Activated T-helper 17 cell treated with anti-CD3 and anti-CD28 coated beads, Interleukin-2, amount 50 U/mL, for 72 hours (primary cell): ENCODE measurements around the gene SMARCA4. TPM values are rescaled to one million over a fixed set of nuclear protein-coding genes. Genes with fewer than 3 reads are reported as not detected.
A peak's percentile ranks its signal among the peaks of the same experiment; 100 is the strongest.

Experiments used
- ATAC-seq: fragments of 150-1000 bp; cut with Tn5 transposase; replicated peaks from 2 replicates; pipeline ENCODE4 v1.10.0; 2021; ENCODE audit warnings: mild to moderate bottlenecking, moderate library complexity
- H3K27ac Mint-ChIP-seq: one replicate; pipeline ENCODE4 v1.8.0; 2022; ENCODE audit warnings: mixed read lengths
- H3K27me3 Mint-ChIP-seq: one replicate; pipeline ENCODE4 v1.8.0; 2022; ENCODE audit warnings: mixed read lengths
- H3K36me3 Mint-ChIP-seq: one replicate; pipeline ENCODE4 v1.8.0; 2022; ENCODE audit warnings: low read depth, mild to moderate bottlenecking, mixed read lengths
- H3K4me1 Mint-ChIP-seq: one replicate; pipeline ENCODE4 v1.8.0; 2022; ENCODE audit warnings: mixed read lengths
- H3K4me3 Mint-ChIP-seq: one replicate; pipeline ENCODE4 v1.8.0; 2022; ENCODE audit warnings: mild to moderate bottlenecking, mixed read lengths
- H3K9me3 Mint-ChIP-seq: one replicate; pipeline ENCODE4 v1.8.0; 2022; ENCODE audit warnings: mixed read lengths
- total RNA-seq, 2 donors: library from RNA; stranded (reverse); gene quantifications; one replicate each; pipeline ENCODE4 v1.2.3, GENCODE V29; 2022

SMARCA4 gene
- total RNA-seq, 2 donors from 2014 or later = 71.5 to 119 TPM

GRCh38 chr19:11020982-11021759 is 60.3 kb downstream of the SMARCA4 start:
- no peak overlapping the region for H3K4me3 Mint-ChIP-seq
- ATAC-seq = no peak

DNA sequence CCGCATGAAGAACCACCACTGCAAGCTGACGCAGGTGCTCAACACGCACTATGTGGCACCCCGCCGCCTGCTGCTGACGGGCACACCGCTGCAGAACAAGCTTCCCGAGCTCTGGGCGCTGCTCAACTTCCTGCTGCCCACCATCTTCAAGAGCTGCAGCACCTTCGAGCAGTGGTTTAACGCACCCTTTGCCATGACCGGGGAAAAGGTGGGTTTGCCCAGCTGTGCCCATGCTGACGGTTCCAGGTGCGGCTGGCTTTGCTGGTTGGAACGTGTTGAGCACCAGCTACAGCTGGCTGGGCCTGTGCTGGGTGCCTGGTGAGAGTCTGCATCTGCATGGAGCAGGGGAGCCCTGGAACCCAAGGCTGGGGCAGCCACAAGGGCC is 60.9 kb downstream of the SMARCA4 start:
- no peaks in the 10 kb centered on the region for H3K9me3 Mint-ChIP-seq
- H3K4me3 Mint-ChIP-seq = no peak overlapping the region
- ATAC-seq = no peak
- H3K4me1 Mint-ChIP-seq = no peaks in the 10 kb centered on the region
- H3K27me3 Mint-ChIP-seq = no peaks in the 10 kb centered on the region
- peaks cover 90% of the 10 kb centered on the region for H3K36me3 Mint-ChIP-seq
- H3K27ac Mint-ChIP-seq = no peak overlapping the region

More at GRCh38 chr19:11020982-11021759, 60.3 kb downstream of the SMARCA4 start:
- Mint-ChIP-seq H3K9me3 (no peaks in the 10 kb centered on the region), H3K27me3 (no peaks in the 10 kb centered on the region), H3K4me1 (no peaks in the 10 kb centered on the region), H3K27ac (no peak overlapping the region), H3K36me3 (peaks cover 90% of the 10 kb centered on the region)

DNA sequence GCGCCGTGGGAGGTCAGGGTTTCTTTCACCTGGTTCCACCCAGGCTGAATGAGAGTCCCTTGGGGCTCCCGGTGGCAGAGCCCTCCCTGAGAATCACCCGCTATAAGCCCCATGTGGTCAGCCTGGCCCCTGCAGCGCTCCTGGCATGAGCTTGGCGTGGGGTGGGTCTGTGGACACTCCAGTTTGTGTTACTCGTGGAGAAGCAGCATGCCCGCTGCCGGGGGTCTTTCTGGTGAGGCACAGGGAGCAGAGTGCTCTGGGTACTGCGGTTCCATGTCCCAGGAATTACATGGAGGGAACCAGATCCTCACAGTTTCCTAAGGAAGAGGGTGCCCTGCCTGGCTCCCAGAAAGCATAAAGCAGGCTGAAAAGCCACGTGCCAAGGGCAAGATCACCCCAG is 62.2 kb downstream of the SMARCA4 start:
- Mint-ChIP-seq H3K9me3 (no peaks in the 10 kb centered on the region), H3K4me3 (no peak overlapping the region), H3K4me1 (no peaks in the 10 kb centered on the region), H3K27me3 (no peaks in the 10 kb centered on the region), H3K27ac (no peak overlapping the region), H3K36me3 (peaks cover 90% of the 10 kb centered on the region)
- ATAC-seq = no peak

DNA sequence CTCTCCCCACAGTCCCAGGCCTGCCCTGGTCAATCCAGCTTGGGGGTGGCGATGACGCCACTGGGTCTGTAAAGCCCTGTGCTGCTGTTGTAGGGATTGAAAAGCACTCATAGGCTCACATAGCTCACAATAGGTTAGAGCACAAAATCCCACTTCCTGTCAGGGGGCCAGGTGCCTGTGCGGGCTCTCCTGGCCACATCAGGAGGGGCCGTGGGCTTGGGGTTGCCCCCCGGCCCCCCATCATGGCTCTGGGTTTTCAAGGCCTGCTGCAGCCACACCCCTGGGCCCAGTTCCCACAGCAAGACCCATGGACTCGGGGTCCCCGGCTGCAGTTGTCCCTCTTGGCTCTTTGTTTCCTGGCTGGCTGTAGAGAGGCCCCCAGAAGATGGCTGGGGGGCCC is 62.9 kb downstream of the SMARCA4 start:
- H3K4me3 Mint-ChIP-seq = no peak overlapping the region
- H3K9me3 Mint-ChIP-seq = no peaks in the 10 kb centered on the region
- no peak overlapping the region for H3K27ac Mint-ChIP-seq
- ATAC-seq = no peak
- H3K27me3 Mint-ChIP-seq = no peaks in the 10 kb centered on the region
- no peaks in the 10 kb centered on the region for H3K4me1 Mint-ChIP-seq
- H3K36me3 Mint-ChIP-seq = peaks cover 86% of the 10 kb centered on the region

DNA sequence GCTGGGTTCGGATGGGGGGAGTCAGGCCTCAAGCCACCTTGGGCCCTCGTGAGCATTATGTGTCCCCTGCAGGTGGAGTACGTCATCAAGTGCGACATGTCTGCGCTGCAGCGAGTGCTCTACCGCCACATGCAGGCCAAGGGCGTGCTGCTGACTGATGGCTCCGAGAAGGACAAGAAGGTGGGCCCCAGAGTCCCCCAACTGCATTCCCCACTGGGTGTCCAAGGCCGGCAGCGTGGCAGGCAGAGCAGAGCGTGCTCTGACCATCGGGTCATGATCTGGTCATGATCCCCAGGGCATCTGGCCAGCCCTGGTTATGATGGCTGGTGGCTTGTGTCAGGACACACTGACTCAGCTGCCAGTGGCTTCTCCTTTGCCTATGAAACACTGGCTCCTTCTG is 63.4 kb downstream of the SMARCA4 start:
- H3K27ac Mint-ChIP-seq = no peak overlapping the region
- ATAC-seq = no peak
- no peaks in the 10 kb centered on the region for H3K27me3 Mint-ChIP-seq
- H3K4me1 Mint-ChIP-seq = no peaks in the 10 kb centered on the region
- H3K4me3 Mint-ChIP-seq = no peak overlapping the region
- H3K36me3 Mint-ChIP-seq = peaks cover 82% of the 10 kb centered on the region
- no peaks in the 10 kb centered on the region for H3K9me3 Mint-ChIP-seq

DNA sequence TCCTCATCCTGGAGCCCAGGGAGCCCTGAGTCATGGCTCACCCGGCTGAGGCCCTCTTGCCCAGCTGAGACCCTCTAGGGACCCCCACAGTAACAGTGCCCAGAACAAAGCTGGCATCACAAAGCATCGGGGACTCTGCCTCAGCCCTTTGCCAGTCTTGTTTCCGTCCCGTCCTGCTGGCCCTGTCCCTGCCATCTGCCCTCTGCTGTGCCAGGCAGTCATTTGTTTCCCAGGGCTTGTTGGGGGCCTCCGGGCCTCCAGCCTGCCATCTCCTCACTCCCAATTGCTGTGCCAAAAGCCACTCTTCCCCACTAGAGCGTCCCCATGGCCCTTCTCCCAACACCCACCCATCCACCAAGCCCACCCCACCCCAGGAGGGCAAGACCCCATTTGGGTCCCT is 64.2 kb downstream of the SMARCA4 start:
- ATAC-seq = no peak
- peaks cover 82% of the 10 kb centered on the region for H3K36me3 Mint-ChIP-seq
- no peak overlapping the region for H3K27ac Mint-ChIP-seq
- no peaks in the 10 kb centered on the region for H3K27me3 Mint-ChIP-seq
- H3K4me1 Mint-ChIP-seq = no peaks in the 10 kb centered on the region
- H3K9me3 Mint-ChIP-seq = no peaks in the 10 kb centered on the region
- no peak overlapping the region for H3K4me3 Mint-ChIP-seq

GRCh38 chr19:11025445-11025844 is 64.6 kb downstream of the SMARCA4 start:
- H3K4me3 Mint-ChIP-seq = no peak overlapping the region
- H3K36me3 Mint-ChIP-seq = peaks cover 82% of the 10 kb centered on the region
- no peaks in the 10 kb centered on the region for H3K4me1 Mint-ChIP-seq
- no peak for ATAC-seq
- H3K27ac Mint-ChIP-seq = no peak overlapping the region
- no peaks in the 10 kb centered on the region for H3K27me3 Mint-ChIP-seq
- H3K9me3 Mint-ChIP-seq = no peaks in the 10 kb centered on the region

DNA sequence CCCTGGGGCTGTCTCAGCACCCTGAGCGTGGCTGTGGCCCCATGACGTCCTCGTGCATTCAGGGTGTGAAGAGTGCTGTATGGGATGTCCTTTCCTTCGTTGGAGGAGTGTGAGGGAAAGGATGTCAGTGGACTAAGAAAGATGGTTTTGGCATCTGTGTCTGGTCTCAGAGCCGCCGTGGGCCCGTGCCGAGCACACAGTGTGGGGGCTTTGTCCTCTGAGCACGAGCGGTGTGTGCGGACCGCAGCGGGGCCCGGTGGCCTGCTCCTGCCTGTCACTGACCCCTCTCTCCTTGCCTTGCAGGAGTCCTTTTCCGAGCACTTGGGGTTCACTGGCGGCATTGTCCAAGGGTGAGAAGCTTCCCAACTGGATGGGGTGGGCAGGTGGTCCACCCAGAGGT is 65.2 kb downstream of the SMARCA4 start:
- Mint-ChIP-seq H3K4me3 (no peak overlapping the region), H3K9me3 (no peaks in the 10 kb centered on the region), H3K4me1 (no peaks in the 10 kb centered on the region)

DNA sequence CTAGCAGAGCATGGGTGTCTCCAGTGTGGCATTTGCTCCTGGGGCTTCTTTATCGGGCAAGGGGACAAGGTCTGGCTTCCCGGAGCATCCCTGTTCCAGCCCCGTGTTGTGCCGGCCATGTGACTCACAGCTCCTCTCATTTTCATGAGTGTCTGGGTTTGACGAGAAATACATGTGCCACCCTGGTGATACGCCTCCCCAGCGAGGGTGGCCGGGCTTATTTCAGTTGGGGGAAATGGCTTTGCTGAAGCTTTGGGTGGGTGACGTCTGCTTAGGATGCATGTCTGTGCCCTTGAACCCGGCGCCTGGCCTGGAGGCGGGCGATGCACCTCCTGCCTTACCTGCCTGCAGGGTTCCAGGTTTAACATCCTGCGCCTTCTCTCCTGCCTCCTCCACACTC is 66.6 kb downstream of the SMARCA4 start:
- no peaks in the 10 kb centered on the region for H3K27me3 Mint-ChIP-seq
- H3K36me3 Mint-ChIP-seq = peaks cover 82% of the 10 kb centered on the region
- no peaks in the 10 kb centered on the region for H3K4me1 Mint-ChIP-seq
- H3K27ac Mint-ChIP-seq = no peak overlapping the region
- H3K4me3 Mint-ChIP-seq = no peak overlapping the region
- ATAC-seq = no peak
- no peaks in the 10 kb centered on the region for H3K9me3 Mint-ChIP-seq

More for the DNA sequence above, 65.2 kb downstream of the SMARCA4 start:
- Mint-ChIP-seq H3K27ac (no peak overlapping the region), H3K27me3 (no peaks in the 10 kb centered on the region), H3K36me3 (peaks cover 82% of the 10 kb centered on the region)
- ATAC-seq = no peak

- Mint-ChIP-seq H3K27ac (no peak overlapping the region), H3K4me1 (no peaks in the 10 kb centered on the region), H3K4me3 (no peak overlapping the region), H3K27me3 (no peaks in the 10 kb centered on the region), H3K9me3 (no peaks in the 10 kb centered on the region), H3K36me3 (peaks cover 82% of the 10 kb centered on the region)
- ATAC-seq = no peak
Measured at GRCh38 chr19:11028146-11028545, 67.3 kb downstream of the SMARCA4 start.

DNA sequence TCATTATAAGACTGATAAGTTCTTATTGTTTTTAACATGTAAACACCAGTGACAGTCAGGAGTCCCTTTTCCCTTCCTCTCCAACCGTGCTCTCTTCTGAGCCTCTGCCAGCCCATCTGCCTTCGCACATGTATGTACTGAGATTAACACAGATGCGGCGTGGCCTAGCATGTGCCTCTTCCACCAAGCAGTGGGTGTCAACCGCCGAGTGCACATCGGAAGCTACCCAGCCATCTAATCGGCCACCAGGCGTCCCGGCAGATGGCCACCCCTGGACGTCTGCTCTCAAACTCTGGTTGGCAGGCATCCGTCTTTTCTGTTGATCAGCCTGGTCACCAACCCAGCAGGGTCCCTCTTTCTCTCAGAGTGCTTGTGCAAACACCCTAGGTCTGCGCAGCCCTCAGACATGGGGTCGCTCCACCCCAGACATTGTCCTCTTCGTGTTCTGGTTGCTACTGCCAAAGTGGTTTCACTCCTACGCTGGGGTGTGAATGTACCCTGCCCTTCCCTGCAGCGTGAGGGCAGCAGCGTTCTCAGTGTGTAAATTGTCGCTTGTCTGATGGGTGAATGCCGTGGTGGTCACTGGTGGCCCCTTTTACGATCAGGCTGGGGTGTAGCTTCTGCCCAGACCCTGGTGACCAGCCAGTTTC is 70.7 kb downstream of the SMARCA4 start:
- ATAC-seq = no peak

DNA sequence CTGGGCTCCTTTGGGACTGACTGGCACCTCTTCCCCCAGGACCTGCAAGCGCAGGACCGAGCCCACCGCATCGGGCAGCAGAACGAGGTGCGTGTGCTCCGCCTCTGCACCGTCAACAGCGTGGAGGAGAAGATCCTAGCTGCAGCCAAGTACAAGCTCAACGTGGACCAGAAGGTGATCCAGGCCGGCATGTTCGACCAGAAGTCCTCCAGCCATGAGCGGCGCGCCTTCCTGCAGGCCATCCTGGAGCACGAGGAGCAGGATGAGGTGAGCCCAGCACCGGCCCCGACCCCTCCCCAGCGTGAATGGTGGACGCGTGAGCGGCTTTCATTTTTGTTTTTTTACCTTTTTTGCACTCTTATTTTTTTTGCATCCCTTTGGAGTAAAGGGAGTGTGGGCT is 72.4 kb downstream of the SMARCA4 start:
- Mint-ChIP-seq H3K4me1 (no peaks in the 10 kb centered on the region), H3K4me3 (no peak overlapping the region), H3K36me3 (peaks cover 85% of the 10 kb centered on the region), H3K9me3 (no peaks in the 10 kb centered on the region), H3K27ac (no peak overlapping the region), H3K27me3 (no peaks in the 10 kb centered on the region)
- no peak for ATAC-seq

More for the DNA sequence above, 70.7 kb downstream of the SMARCA4 start:
- Mint-ChIP-seq H3K4me1 (no peaks in the 10 kb centered on the region), H3K36me3 (peaks cover 85% of the 10 kb centered on the region), H3K27me3 (no peaks in the 10 kb centered on the region), H3K4me3 (no peak overlapping the region), H3K9me3 (no peaks in the 10 kb centered on the region), H3K27ac (peak overlapping the region; percentile 63)

GRCh38 chr19:11033763-11034162 is 72.9 kb downstream of the SMARCA4 start:
- H3K27ac Mint-ChIP-seq = no peak overlapping the region
- no peaks in the 10 kb centered on the region for H3K4me1 Mint-ChIP-seq
- H3K36me3 Mint-ChIP-seq = peaks cover 91% of the 10 kb centered on the region
- no peak for ATAC-seq
- H3K4me3 Mint-ChIP-seq = no peak overlapping the region
- H3K27me3 Mint-ChIP-seq = no peaks in the 10 kb centered on the region
- H3K9me3 Mint-ChIP-seq = no peaks in the 10 kb centered on the region

DNA sequence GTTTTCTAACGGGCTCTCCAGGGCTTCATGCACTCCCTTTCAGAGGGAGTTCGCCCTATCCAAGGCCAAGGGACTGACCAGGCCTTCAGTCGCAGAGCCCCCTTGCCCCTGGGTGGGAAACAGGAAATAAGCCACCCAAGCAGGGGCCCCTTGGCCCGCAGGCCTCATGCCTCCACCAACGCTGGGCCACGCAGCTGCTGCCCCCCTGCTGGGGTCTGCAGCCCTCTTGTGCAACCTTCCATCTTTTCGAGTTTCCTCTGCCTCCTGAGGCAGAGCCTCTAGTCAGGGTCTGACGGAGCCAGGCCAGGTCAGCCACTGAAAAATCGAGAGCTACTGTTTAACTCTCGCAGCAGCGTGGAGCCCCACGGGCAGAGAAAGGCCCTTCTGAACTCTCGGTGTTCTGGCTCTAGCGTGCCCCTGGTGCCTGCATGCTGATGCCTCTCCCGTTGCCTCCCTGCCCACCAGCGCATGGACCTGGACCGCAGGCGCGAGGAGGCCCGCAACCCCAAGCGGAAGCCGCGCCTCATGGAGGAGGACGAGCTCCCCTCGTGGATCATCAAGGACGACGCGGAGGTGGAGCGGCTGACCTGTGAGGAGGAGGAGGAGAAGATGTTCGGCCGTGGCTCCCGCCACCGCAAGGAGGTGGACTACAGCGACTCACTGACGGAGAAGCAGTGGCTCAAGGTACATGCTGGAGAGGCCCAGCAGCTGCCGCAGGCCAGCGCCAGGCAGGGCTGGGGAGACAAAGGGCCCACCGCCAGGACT is 73.8 kb downstream of the SMARCA4 start:
- Mint-ChIP-seq H3K27ac (no peak overlapping the region), H3K36me3 (peaks cover 99% of the 10 kb centered on the region)

More for the DNA sequence above, 73.8 kb downstream of the SMARCA4 start:
- ATAC-seq = no peak
- Mint-ChIP-seq H3K9me3 (no peaks in the 10 kb centered on the region), H3K4me3 (no peak overlapping the region), H3K27me3 (no peaks in the 10 kb centered on the region), H3K4me1 (no peaks in the 10 kb centered on the region)
